Measurements from ENCODE around the gene IQCK.

The IQCK gene

GRCh38 chr16:19884611-19885450, 166.8 kb downstream of the IQCK start, which contains the start of gene GPRC5B:
GPRC5B (minus strand) TSS chr16:19884848; CDS start chr16:19872845, 12,003 bp downstream.
- DNase-seq (ENCODE audit: low read depth): no peak

DNA sequence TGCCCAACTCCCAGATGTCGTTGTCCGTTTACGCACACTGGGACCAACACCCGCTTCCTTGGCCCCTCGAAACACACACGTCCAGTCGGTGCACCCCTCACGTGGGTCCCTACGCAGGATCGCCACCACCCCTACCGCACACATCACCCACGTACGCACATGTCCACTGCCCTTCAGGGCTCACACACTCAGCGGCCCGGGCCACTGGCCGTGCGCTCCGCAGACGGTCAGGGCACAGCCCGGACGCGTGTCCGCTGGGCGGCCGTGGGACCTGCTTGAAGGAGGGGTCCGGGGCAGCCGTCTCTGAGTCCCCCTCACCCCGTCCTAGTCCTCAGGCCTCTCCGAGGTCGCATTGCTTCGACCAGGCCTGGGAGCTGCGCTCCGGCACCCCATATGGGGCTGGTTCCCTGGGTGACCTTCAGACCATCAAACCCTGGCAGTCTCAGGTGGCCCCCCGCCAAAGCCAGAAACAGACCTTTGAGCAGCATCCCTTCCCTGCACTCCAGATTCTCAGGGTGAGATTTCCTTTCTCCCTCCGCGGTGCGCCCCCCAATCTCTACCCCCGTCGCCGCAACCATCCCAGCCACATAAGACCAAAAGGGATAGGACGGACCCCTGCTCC, 167.5 kb downstream of the IQCK start:
- DNase-seq (ENCODE audit: low read depth): no peak

DNA sequence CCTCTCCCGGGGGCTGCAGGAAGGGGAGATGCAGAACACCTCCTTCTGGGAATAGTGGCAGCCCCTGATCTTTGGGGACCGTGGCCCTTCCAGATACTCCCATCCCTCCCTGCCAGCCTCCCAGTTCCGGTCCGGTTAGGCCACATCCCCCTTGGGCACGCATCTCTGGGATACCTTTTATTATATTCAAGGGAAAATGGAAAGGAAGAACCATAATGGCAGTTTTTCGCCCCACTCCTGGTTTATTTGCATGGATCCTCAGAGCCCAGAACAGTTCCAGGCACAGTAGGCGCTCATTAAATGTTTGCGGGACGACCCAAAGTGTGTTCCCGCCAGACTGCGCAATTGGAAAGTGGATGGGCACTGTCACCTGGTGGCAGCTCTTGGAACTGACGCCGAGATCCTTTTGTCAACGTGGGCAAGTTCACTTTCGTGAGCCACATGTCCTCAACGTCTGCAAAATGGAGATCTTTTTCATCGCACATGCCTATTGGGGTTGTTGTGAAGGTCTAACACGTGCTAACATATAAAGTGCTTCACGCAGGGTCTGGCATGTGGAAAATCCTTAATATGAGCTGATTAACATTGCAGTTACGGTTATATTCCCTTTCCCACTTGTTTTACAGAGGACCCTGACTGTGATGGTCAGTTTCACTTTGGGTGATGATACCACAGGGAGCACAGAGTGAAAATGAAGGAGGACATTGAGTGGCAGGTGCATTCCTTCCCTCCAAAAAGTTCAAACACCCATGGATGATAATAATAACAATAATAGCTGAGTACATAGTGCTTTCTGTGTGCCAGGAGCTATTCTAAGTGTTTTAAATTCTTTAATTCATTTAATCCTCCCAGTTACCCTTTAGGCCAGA, 168.2 kb downstream of the IQCK start:
- peak; percentile 38 for DNase-seq (ENCODE audit: low read depth)

DNA sequence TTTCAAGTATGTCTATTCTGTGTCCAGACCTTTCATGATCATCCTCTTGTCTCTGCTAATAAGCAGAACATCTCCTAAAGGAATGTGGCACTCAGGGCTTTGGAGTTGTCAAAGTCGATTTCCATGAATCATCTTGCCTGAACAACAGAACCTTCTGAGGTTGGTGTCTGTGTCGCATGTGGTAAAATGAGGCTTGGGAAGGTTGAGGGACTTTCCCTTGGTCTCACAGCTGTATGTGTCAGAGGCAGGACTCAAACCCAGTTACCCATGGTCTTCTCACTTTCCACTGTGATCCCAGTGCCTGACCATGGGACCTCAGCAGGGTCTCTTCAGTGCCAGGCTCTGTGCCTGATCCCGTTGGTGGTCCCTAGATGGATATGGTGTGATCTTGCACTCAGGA, 170.8 kb downstream of the IQCK start:
- no peak for DNase-seq (ENCODE audit: low read depth)

DNA sequence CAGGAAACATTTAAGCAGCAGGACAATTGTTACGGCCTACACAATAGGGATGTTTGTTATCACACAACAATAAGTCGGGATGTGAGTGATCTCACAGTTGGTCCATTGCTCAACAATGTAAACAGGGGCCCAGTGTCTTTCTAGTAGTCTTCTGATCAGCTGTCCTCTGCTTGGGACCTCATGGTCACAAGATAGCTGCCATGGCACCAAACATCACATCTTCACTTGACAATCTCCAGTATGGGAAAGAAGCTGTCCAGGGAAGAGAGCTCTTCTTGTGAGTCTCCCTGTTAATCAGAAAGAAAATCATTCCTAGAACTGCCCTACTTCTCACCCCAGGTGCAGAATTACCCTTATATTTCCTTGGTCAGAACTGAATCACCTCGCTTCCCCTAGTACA, 172.8 kb downstream of the IQCK start:
- DNase-seq (ENCODE audit: low read depth): no peak

- DNase-seq (ENCODE audit: low read depth): no peak
Measured at GRCh38 chr16:19892902-19893301, 174.8 kb downstream of the IQCK start.

DNA sequence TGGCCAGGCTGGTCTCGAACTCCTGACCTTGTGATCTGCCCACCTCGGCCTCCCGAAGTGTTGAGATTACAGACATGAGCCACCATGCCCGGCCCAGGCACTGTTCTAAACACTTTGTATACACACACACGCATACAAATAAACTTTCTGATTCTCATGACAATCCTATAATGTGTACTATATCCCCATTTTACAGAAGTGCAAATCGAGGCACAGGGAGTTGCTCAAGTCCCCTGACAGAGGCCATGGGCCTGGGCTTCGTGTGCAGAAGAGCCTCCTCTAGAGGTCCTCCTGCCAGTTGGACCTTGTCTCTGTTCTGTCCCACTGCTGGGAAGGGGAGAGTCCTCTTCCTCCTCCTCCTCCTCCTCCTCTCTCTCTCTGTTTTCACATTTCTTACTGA, 176.5 kb downstream of the IQCK start:
- DNase-seq (ENCODE audit: low read depth): no peak

- no peak for DNase-seq (ENCODE audit: low read depth)
Measured at GRCh38 chr16:19896951-19897350, 178.9 kb downstream of the IQCK start.

DNA sequence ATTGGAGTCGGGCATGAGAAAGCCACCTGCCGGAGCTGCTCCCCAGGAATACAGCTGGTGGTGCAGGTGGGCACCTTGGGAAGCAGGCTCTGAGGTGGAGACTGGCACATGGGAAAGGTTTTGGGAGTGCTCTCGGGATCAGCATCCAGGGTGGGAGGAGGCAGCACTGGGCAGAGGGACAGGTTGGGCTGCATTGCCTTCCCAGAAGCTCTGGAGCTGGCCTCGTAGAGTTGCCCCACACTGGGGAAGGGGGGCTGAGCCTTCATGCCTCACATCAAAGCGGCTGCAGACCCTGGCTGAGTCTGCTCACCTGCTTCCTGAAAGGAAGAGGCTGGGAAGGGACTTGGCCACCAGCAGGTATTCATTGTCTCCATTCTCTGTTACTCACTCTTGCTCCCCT, 180.1 kb downstream of the IQCK start:
- no peak for DNase-seq (ENCODE audit: low read depth)

DNA sequence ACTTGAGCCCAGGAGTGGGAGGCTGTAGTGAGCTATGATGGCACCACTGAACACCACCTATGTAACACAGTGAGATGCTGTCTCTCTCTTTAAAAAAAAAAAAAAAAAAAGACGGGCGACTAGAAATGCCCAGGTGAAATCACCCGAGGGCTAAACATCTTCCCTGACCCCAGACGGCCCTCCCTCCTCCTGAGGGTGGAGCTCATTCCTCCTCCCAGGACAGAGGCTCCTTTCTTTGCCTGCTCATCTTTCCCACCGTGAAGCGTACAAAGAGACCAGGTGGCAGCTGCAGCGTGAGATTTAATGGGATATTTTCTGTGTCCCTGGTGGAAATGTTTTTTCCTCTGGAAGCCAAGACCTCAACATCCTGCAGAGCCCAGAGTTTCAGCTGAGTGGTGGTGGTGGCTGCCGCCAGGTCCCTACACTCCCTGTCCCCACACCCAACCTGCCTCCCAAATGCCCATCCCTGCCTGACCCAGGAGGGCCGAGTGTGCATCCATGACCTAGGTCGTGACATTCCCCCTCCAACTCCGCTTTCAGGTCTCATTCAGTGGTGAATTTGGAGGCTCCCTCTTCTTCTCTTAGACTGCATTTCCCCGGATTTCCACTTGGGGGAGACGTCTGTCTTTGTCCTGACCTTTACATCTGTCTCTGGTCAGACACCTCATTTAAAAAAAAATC, 181.0 kb downstream of the IQCK start:
- peak; percentile 36 for DNase-seq (ENCODE audit: low read depth)

DNA sequence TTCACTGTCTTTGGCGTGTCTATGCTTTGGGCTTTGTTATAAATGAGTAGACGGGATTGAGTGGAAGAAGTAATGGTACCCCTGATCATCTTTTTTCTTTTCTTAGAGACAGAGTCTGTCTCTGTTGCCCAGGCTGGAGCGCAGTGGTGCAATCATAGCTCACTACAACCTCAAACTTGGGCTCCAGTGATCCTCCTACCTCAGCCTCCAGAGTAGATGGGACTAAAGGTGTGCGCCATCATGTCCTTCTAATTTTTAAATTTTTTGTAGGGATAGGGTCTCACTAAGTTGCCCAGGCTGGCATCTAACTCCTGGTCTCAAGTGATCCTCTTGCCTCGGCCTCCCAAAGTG, 181.5 kb downstream of the IQCK start:
- no peak for DNase-seq (ENCODE audit: low read depth)

DNA sequence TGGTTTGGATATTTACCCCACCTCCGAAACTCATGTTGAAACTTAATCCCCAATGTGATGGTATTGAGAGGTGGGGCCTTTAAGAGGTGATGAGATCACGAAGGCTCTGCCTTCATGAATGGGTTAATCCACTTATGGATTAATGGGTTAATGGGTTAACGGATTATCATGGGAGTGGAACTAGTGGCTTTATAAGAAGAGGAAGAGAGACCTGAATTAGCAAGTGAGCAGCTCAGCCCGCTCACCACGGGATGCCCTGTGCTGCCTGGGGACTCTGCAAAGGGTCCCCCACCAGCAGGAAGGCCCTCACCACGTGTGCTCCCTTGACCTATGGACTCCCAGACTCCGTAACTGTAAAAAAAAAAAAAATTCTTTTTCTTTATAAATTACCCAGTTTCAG, 183.1 kb downstream of the IQCK start:
- no peak for DNase-seq (ENCODE audit: low read depth)

GRCh38 chr16:19907161-19907992, 189.3 kb downstream of the IQCK start:
- no peak for DNase-seq (ENCODE audit: low read depth)

Data from stromal cell of bone marrow (primary cell).